NT2/D1 (cell line): ENCODE results near the gene DUS1L.

Source experiments
- DNase-seq: peaks from one replicate; pipeline ENCODE4 v3.0.0-alpha.2; 2011; ENCODE audit warnings: low read depth, low spot score
- H3K27me3 ChIP-seq: 2 replicates; pipeline ENCODE4 v1.6.0; 2011; ENCODE audit warnings: mild to moderate bottlenecking; ENCODE audit not compliant: insufficient read length, insufficient read depth
- H3K36me3 ChIP-seq: 2 replicates; pipeline ENCODE4 v1.6.1; 2011; ENCODE audit warnings: mild to moderate bottlenecking, low read length, mixed read lengths; ENCODE audit not compliant: insufficient read depth, insufficient read length
- H3K4me1 ChIP-seq: 2 replicates; pipeline ENCODE4 v1.5.1; 2011; ENCODE audit not compliant: insufficient read depth, insufficient read length
- H3K4me3 ChIP-seq: 2 replicates; pipeline ENCODE4 v1.5.1; 2011; ENCODE audit warnings: low read depth; ENCODE audit not compliant: insufficient read length
- H3K9ac ChIP-seq: 2 replicates; pipeline ENCODE4 v1.6.0; 2011; ENCODE audit warnings: low read depth; ENCODE audit not compliant: insufficient read length
- H3K9me3 ChIP-seq: 2 replicates; pipeline ENCODE4 v1.5.1; 2011; ENCODE audit warnings: mild to moderate bottlenecking, low read length; ENCODE audit not compliant: insufficient read depth
- SUZ12 ChIP-seq: IDR thresholded peaks from 2 replicates; pipeline ENCODE4 v1.6.1; 2011; ENCODE audit not compliant: insufficient read length, insufficient read depth; ENCODE audit errors: extremely low read depth
- YY1 ChIP-seq: IDR thresholded peaks from 2 replicates; pipeline ENCODE4 v1.6.1; 2011; ENCODE audit not compliant: insufficient read length, insufficient read depth
- ZNF274 ChIP-seq: IDR thresholded peaks from 2 replicates; pipeline ENCODE4 v1.6.1; 2011; ENCODE audit warnings: mild to moderate bottlenecking, low read depth, low read length

Gene DUS1L

GRCh38 chr17:82089723-82090548, 24.3 kb upstream of the DUS1L start:
- Histone ChIP-seq H3K27me3 (no peaks in the 10 kb centered on the region), H3K4me3 (no peak overlapping the region), H3K36me3 (peaks cover 95% of the 10 kb centered on the region), H3K4me1 (peaks cover 16% of the 10 kb centered on the region), H3K9me3 (no peaks in the 10 kb centered on the region), H3K9ac (no peak overlapping the region)
- no peak for TF ChIP-seq SUZ12
- TF ChIP-seq ZNF274, result no peak
- TF ChIP-seq YY1, result no peak
- no peak for DNase-seq

GRCh38 chr17:82088838-82089722, 23.5 kb upstream of the DUS1L start:
- Histone ChIP-seq H3K9me3 (no peaks in the 10 kb centered on the region), H3K4me3 (no peak overlapping the region), H3K27me3 (no peaks in the 10 kb centered on the region), H3K9ac (no peak overlapping the region), H3K36me3 (peaks cover 100% of the 10 kb centered on the region), H3K4me1 (peaks cover 13% of the 10 kb centered on the region)
- DNase-seq, result no peak
- no peak for TF ChIP-seq SUZ12
- no peak for TF ChIP-seq YY1
- no peak for TF ChIP-seq ZNF274

GRCh38 chr17:82087961-82088837, 22.6 kb upstream of the DUS1L start:
- H3K27me3 ChIP-seq, result no peaks in the 10 kb centered on the region
- H3K9ac ChIP-seq, result no peak overlapping the region
- H3K4me3 ChIP-seq, result no peak overlapping the region
- no peak for TF ChIP-seq ZNF274
- TF ChIP-seq SUZ12, result no peak
- TF ChIP-seq YY1, result no peak
- no peaks in the 10 kb centered on the region for H3K9me3 ChIP-seq
- H3K4me1 ChIP-seq, result peaks cover 7% of the 10 kb centered on the region
- H3K36me3 ChIP-seq, result peaks cover 100% of the 10 kb centered on the region
- no peak for DNase-seq

- peaks cover 100% of the 10 kb centered on the region for H3K36me3 ChIP-seq
- peaks cover 4% of the 10 kb centered on the region for H3K4me1 ChIP-seq
- TF ChIP-seq SUZ12, result no peak
- no peak for TF ChIP-seq ZNF274
- no peak for TF ChIP-seq YY1
- H3K27me3 ChIP-seq, result no peaks in the 10 kb centered on the region
- H3K9me3 ChIP-seq, result no peaks in the 10 kb centered on the region
- H3K4me3 ChIP-seq, result no peak overlapping the region
- H3K9ac ChIP-seq, result no peak overlapping the region
- no peak for DNase-seq
Measured at GRCh38 chr17:82086941-82087906, 21.6 kb upstream of the DUS1L start.

- H3K4me1 ChIP-seq, result peaks cover 4% of the 10 kb centered on the region
- H3K9ac ChIP-seq, result no peak overlapping the region
- TF ChIP-seq SUZ12 (no peak), YY1 (no peak), ZNF274 (no peak)
- H3K4me3 ChIP-seq, result no peak overlapping the region
- no peak for DNase-seq
- H3K27me3 ChIP-seq, result no peaks in the 10 kb centered on the region
- H3K36me3 ChIP-seq, result peaks cover 98% of the 10 kb centered on the region
- H3K9me3 ChIP-seq, result no peaks in the 10 kb centered on the region
Measured at GRCh38 chr17:82085931-82086764, 20.5 kb upstream of the DUS1L start.
